WTC11 (cell line): Measurements from ENCODE around the gene SERTAD2. TPM values are rescaled to one million over a fixed set of nuclear protein-coding genes. Genes with fewer than 3 reads are reported as not detected.

Source experiments
- ATAC-seq: fragments of 200-7000 bp; cut with Tn5 transposase; 2 replicates; pipeline ENCODE4 v1.10.0; 2021; ENCODE audit warnings: mild to moderate bottlenecking, moderate library complexity
- CTCF ChIA-PET: fragments of 300-600 bp; sonication (Branson Sonifier 250); formaldehyde crosslinking; loops from one replicate; lab custom pipeline; 2021; ENCODE audit warnings: antibody characterized with exemption; lab: Charles Lee
- POLR2A ChIA-PET: fragments of 350-600 bp; sonication (Branson Sonifier 250); formaldehyde crosslinking; loops from one replicate; lab custom pipeline; 2021; ENCODE audit warnings: antibody characterized with exemption; lab: Charles Lee
- DNase-seq: peaks from one replicate; pipeline ENCODE4 v3.0.0; 2021; ENCODE audit warnings: low spot score
- H3K27ac Mint-ChIP-seq: 2 replicates; pipeline ENCODE4 v1.8.0; 2021; ENCODE audit warnings: mixed read lengths
- H3K27me3 Mint-ChIP-seq: 2 replicates; pipeline ENCODE4 v1.8.0; 2021; ENCODE audit warnings: low read depth, mild to moderate bottlenecking, moderate library complexity, mixed read lengths
- H3K36me3 Mint-ChIP-seq: 2 replicates; pipeline ENCODE4 v1.8.0; 2021; ENCODE audit warnings: mixed read lengths
- H3K4me1 Mint-ChIP-seq: 2 replicates; pipeline ENCODE4 v1.8.0; 2022; ENCODE audit warnings: mixed read lengths
- H3K4me3 Mint-ChIP-seq: 2 replicates; pipeline ENCODE4 v1.8.0; 2021; ENCODE audit warnings: mild to moderate bottlenecking, moderate library complexity, mixed read lengths
- H3K9me3 Mint-ChIP-seq: 2 replicates; pipeline ENCODE4 v1.8.0; 2021; ENCODE audit warnings: mixed read lengths
- CDX4 ChIP-seq: fragments of 250-450 bp; sonication (Bioruptor Pico); IDR thresholded peaks from 2 replicates; pipeline ENCODE4 v1.9.0; 2021; ENCODE audit warnings: moderate library complexity, mild to moderate bottlenecking, inconsistent platforms, borderline replicate concordance
- E2F4 ChIP-seq: sonication (generic); formaldehyde crosslinking; IDR thresholded peaks from 2 replicates; pipeline ENCODE4 v1.8.1; 2022; ENCODE audit warnings: low read depth, mild to moderate bottlenecking, moderate library complexity, missing genetic modification reagents, borderline replicate concordance
- KAT7 ChIP-seq: sonication (generic); formaldehyde crosslinking; IDR thresholded peaks from 2 replicates; pipeline ENCODE4 v1.8.1; 2023; ENCODE audit warnings: missing genetic modification reagents, mild to moderate bottlenecking, borderline replicate concordance
- MYBL2 ChIP-seq: sonication (generic); formaldehyde crosslinking; IDR thresholded peaks from 2 replicates; pipeline ENCODE4 v1.8.1; 2023; ENCODE audit warnings: mild to moderate bottlenecking, moderate library complexity, missing genetic modification reagents
- NFE2L1 ChIP-seq: sonication (generic); formaldehyde crosslinking; IDR thresholded peaks from 2 replicates; pipeline ENCODE4 v1.8.1; 2023; ENCODE audit warnings: missing genetic modification reagents
- OVOL2 ChIP-seq: fragments of 250-450 bp; sonication (Bioruptor Pico); IDR thresholded peaks from 2 replicates; pipeline ENCODE4 v1.9.0; 2021; ENCODE audit warnings: mild to moderate bottlenecking, borderline replicate concordance
- PRRX2 ChIP-seq: fragments of 250-450 bp; sonication (Bioruptor Pico); IDR thresholded peaks from 2 replicates; pipeline ENCODE4 v1.8.0; 2021; ENCODE audit warnings: mild to moderate bottlenecking
- RELA ChIP-seq: sonication (generic); formaldehyde crosslinking; IDR thresholded peaks from 2 replicates; pipeline ENCODE4 v1.8.1; 2022; ENCODE audit warnings: missing genetic modification reagents, mild to moderate bottlenecking, borderline replicate concordance
- TEAD4 ChIP-seq: sonication (generic); formaldehyde crosslinking; IDR thresholded peaks from 2 replicates; pipeline ENCODE4 v1.8.0; 2022; ENCODE audit warnings: mild to moderate bottlenecking, missing genetic modification reagents
- TP53 ChIP-seq: sonication (generic); formaldehyde crosslinking; IDR thresholded peaks from 2 replicates; pipeline ENCODE4 v1.8.1; 2023; ENCODE audit warnings: mild to moderate bottlenecking, missing genetic modification reagents
- ZNF121 ChIP-seq: sonication (generic); formaldehyde crosslinking; IDR thresholded peaks from 2 replicates; pipeline ENCODE4 v1.8.0; 2023; ENCODE audit warnings: missing genetic modification reagents
- ZNF232 ChIP-seq: sonication (generic); formaldehyde crosslinking; IDR thresholded peaks from 2 replicates; pipeline ENCODE4 v1.8.0; 2022; ENCODE audit warnings: mild to moderate bottlenecking, missing genetic modification reagents
- ZNF281 ChIP-seq: sonication (generic); formaldehyde crosslinking; IDR thresholded peaks from 2 replicates; pipeline ENCODE4 v1.8.0; 2023; ENCODE audit warnings: mild to moderate bottlenecking, missing genetic modification reagents
- ZNF317 ChIP-seq: sonication (generic); formaldehyde crosslinking; IDR thresholded peaks from 2 replicates; pipeline ENCODE4 v1.8.1; 2023; ENCODE audit warnings: low read depth, mild to moderate bottlenecking, moderate library complexity, missing genetic modification reagents, borderline replicate concordance
- ZNF423 ChIP-seq: fragments of 250-450 bp; sonication (Bioruptor Pico); IDR thresholded peaks from 2 replicates; pipeline ENCODE4 v2.1.2; 2022; ENCODE audit warnings: mild to moderate bottlenecking, moderate library complexity
- total RNA-seq: library from RNA; stranded (reverse); gene quantifications from 3 replicates; pipeline ENCODE4 v1.2.3, GENCODE V29; 2021
- TF ChIP-seq, protein P1 (sequence below): sonication (generic); formaldehyde crosslinking; IDR thresholded peaks from 2 replicates; pipeline ENCODE4 v1.8.0; 2022; ENCODE audit warnings: mild to moderate bottlenecking, missing genetic modification reagents
- TF ChIP-seq, protein P2 (sequence below): sonication (generic); formaldehyde crosslinking; IDR thresholded peaks from 2 replicates; pipeline ENCODE4 v1.8.0; 2022; ENCODE audit warnings: mild to moderate bottlenecking, missing genetic modification reagents
- TF ChIP-seq, protein P3 (sequence below): sonication (generic); formaldehyde crosslinking; IDR thresholded peaks from 2 replicates; pipeline ENCODE4 v1.8.0; 2023; ENCODE audit warnings: missing genetic modification reagents

The SERTAD2 gene
- total RNA-seq, 1 experiment from 2014 or later, result 7.9 TPM

GRCh38 chr2:64609227-64609941 is 44.3 kb downstream of the SERTAD2 start (continued):
- TF ChIP-seq E2F4 (CRISPR knock-in tag) (no peak), ZNF232 (CRISPR knock-in tag) (no peak), ZNF281 (CRISPR knock-in tag) (no peak), CDX4 (CRISPR knock-in tag) (no peak), NFE2L1 (CRISPR knock-in tag) (no peak), OVOL2 (CRISPR knock-in tag) (no peak), ZNF423 (peak; percentile 55; the same call in 1 of the 2 replicates), KAT7 (CRISPR knock-in tag) (no peak), TP53 (no peak), RELA (CRISPR knock-in tag) (no peak), ZNF121 (CRISPR knock-in tag) (peak; percentile 59; the same call in 1 of the 2 replicates), PRRX2 (peak; percentile 79; the same call in 1 of the 2 replicates), TEAD4 (CRISPR knock-in tag) (no peak)
- TF ChIP-seq, protein P1, sequence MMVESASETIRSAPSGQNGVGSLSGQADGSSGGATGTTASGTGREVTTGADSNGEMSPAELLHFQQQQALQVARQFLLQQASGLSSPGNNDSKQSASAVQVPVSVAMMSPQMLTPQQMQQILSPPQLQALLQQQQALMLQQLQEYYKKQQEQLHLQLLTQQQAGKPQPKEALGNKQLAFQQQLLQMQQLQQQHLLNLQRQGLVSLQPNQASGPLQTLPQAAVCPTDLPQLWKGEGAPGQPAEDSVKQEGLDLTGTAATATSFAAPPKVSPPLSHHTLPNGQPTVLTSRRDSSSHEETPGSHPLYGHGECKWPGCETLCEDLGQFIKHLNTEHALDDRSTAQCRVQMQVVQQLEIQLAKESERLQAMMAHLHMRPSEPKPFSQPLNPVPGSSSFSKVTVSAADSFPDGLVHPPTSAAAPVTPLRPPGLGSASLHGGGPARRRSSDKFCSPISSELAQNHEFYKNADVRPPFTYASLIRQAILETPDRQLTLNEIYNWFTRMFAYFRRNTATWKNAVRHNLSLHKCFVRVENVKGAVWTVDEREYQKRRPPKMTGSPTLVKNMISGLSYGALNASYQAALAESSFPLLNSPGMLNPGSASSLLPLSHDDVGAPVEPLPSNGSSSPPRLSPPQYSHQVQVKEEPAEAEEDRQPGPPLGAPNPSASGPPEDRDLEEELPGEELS (CRISPR knock-in tag), result peak; percentile 23; the same call in 1 of the 2 replicates

DNA sequence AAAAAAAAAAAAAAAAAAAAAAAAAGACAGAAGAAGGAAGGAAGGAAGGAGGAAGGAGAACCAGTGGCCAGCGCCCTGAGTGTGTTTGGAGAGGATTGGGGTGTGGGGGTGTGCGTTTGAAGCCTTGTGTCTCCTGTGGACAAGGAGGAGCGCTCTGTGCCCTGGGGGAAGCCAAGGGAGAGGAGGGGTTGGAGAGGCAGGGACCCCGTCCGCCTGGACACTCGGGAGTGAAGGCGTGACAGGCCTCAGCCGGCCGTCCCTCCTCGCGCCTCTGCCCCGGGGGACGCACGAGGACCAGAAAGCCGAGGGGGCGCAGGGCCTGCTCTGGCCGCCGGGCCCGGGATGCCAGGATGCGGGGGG is 44.9 kb downstream of the SERTAD2 start:
- TF ChIP-seq, protein P1 (CRISPR knock-in tag), result peak; percentile 35; the same call in 1 of the 2 replicates
- TF ChIP-seq MYBL2 (CRISPR knock-in tag) (no peak), ZNF317 (CRISPR knock-in tag) (no peak)
- TF ChIP-seq, protein P2, sequence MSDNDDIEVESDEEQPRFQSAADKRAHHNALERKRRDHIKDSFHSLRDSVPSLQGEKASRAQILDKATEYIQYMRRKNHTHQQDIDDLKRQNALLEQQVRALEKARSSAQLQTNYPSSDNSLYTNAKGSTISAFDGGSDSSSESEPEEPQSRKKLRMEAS, result peak; percentile 72; the same call in 1 of the 2 replicates
- TF ChIP-seq, protein P3, sequence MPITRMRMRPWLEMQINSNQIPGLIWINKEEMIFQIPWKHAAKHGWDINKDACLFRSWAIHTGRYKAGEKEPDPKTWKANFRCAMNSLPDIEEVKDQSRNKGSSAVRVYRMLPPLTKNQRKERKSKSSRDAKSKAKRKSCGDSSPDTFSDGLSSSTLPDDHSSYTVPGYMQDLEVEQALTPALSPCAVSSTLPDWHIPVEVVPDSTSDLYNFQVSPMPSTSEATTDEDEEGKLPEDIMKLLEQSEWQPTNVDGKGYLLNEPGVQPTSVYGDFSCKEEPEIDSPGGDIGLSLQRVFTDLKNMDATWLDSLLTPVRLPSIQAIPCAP, result peak; percentile 64; the same call in 1 of the 2 replicates
- Mint-ChIP-seq H3K36me3 (peaks cover 7% of the 10 kb centered on the region), H3K27ac (no peak overlapping the region), H3K9me3 (peaks cover 11% of the 10 kb centered on the region), H3K27me3 (peaks cover 32% of the 10 kb centered on the region), H3K4me1 (peaks cover 7% of the 10 kb centered on the region), H3K4me3 (peak overlapping the region; percentile 66)
- POLR2A ChIA-PET, result interaction anchor here (0.6 kb wide), 1 partner anchor 100 kb away, joined by 6 read pairs; no protein-coding TSS in a partner anchor
- no peak for DNase-seq
- peak; percentile 36 for ATAC-seq
- CTCF ChIA-PET, result interaction anchor here (0.7 to 4.5 kb wide), 18 partner anchors 8 to 473 kb away, joined by 3 to 50 read pairs (median 6); partner anchors contain the start of genes AFTPH and SERTAD2
